Smooth muscle cell of the brain vasculature (primary cell): ENCODE results near the gene CACNA2D1.

Source experiments
- DNase-seq: peaks from one replicate; pipeline ENCODE4 v3.0.0-alpha.2; 2012; ENCODE audit warnings: low read depth, low spot score

Gene CACNA2D1

GRCh38 chr7:82345886-82346285 lies 97.7 kb downstream of the CACNA2D1 start:
- DNase-seq, result no peak

GRCh38 chr7:82343716-82344115 lies 99.9 kb downstream of the CACNA2D1 start:
- DNase-seq, result no peak

- no peak for DNase-seq
These were observed 103.6 kb downstream of the CACNA2D1 start for GRCh38 chr7:82339958-82340357.

- no peak for DNase-seq
These were observed 107.7 kb downstream of the CACNA2D1 start for GRCh38 chr7:82335927-82336326.

GRCh38 chr7:82335001-82335400 lies 108.6 kb downstream of the CACNA2D1 start:
- DNase-seq, result no peak

- no peak for DNase-seq
These were observed 112.3 kb downstream of the CACNA2D1 start for GRCh38 chr7:82331234-82331633.

- no peak for DNase-seq
These were observed 112.8 kb downstream of the CACNA2D1 start for GRCh38 chr7:82330706-82331215.

GRCh38 chr7:82327898-82328297 lies 115.7 kb downstream of the CACNA2D1 start:
- no peak for DNase-seq

- DNase-seq, result no peak
These were observed 118.2 kb downstream of the CACNA2D1 start for GRCh38 chr7:82325416-82325815.

GRCh38 chr7:82323806-82324205 lies 119.8 kb downstream of the CACNA2D1 start:
- DNase-seq, result no peak

- DNase-seq, result peak; percentile 85
These were observed 123.9 kb downstream of the CACNA2D1 start for GRCh38 chr7:82319674-82320118.

GRCh38 chr7:82318786-82319185 lies 124.8 kb downstream of the CACNA2D1 start:
- DNase-seq, result no peak

GRCh38 chr7:82317760-82318159 lies 125.8 kb downstream of the CACNA2D1 start:
- DNase-seq, result no peak

GRCh38 chr7:82317257-82317721 lies 126.3 kb downstream of the CACNA2D1 start:
- no peak for DNase-seq

GRCh38 chr7:82313269-82313668 lies 130.3 kb downstream of the CACNA2D1 start:
- no peak for DNase-seq

- DNase-seq, result no peak
These were observed 130.9 kb downstream of the CACNA2D1 start for GRCh38 chr7:82312646-82313045.

GRCh38 chr7:82305347-82306005 lies 138.1 kb downstream of the CACNA2D1 start:
- no peak for DNase-seq

GRCh38 chr7:82294865-82295264 lies 148.7 kb downstream of the CACNA2D1 start:
- DNase-seq, result no peak

GRCh38 chr7:82294382-82294784 lies 149.2 kb downstream of the CACNA2D1 start:
- DNase-seq, result no peak

- no peak for DNase-seq
These were observed 150.1 kb downstream of the CACNA2D1 start for GRCh38 chr7:82293467-82293866.

- no peak for DNase-seq
These were observed 151.6 kb downstream of the CACNA2D1 start for GRCh38 chr7:82291931-82292330.

GRCh38 chr7:82289889-82290288 lies 153.7 kb downstream of the CACNA2D1 start:
- no peak for DNase-seq

GRCh38 chr7:82289152-82289535 lies 154.4 kb downstream of the CACNA2D1 start:
- DNase-seq, result no peak

- DNase-seq, result no peak
These were observed 156.8 kb downstream of the CACNA2D1 start for GRCh38 chr7:82286798-82287140.
